Measurements from ENCODE around the gene ARHGEF19.
"Not testable (repeated sequence)": the region's sequence is repeated elsewhere in the genome, so short reads cannot be mapped to it uniquely, and the experiment has no call there.

Gene ARHGEF19

DNA sequence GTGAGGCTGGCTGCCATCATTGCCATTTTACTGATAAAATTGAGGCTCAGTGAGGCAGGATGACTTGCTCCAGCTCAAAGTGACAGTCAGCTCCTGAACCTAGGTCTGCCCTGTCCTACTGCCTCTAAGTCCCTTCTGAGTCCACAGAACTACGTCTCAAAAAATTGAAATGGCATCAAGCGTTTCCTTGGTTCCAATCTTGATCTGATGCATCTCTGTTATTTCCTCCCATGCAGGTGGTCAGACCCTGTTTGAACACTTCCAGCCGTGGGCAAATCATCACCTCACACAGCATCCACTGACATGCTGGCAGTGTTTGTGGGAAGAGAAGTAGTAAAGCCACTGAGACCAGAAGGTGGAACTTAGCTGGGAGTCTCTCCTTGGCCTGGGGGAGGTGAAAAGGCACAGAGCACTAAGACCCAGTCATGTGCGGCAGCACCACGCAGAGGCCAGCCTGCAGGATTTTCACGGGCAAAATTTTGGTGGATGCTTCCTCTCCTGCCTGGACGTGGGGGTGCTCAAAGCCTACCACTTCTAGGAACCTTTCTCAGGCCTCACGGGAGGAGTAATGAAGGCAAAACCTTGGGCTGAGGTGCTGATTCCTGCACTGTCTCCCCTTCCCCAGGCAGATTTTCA, 32.3 kb upstream of the ARHGEF19 start:
- DNase-seq (ENCODE audit: low spot score) = no peak

DNA sequence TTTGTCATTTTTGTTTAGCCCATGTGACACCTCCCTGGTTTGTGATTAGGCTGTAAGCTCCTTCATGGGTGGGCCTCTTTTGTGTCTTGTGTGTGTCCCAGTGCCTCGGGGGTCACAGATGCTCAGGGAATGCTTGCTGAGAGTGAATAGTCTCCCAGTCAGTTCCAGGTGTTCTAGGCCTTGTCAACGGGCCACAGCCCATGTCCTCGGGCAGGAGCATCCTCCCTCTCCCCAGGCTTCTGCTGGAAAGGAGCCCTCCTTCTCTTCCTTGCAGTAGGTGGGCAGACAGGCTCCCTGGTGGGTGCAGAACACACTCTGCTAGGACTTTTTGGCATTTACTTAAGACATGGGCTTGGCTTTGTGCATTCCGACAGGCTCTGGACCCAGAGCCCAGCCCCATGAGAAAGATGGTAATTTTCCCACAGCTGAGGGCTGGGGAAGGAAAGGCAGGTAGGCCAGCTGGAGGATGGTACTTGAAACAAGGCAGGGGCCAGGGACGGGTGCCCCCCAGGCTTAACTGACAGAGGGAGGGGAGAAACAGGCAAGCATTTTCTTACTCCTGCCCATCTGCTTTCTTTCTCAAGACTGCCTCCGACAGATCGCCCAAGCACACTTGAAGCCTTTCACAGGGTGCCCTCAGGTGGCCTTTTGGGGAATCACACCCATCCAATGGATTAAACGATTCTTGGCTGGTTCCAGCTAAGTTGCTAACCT, 31.6 kb upstream of the ARHGEF19 start:
- DNase-seq (ENCODE audit: low spot score) = peak; percentile 78

DNA sequence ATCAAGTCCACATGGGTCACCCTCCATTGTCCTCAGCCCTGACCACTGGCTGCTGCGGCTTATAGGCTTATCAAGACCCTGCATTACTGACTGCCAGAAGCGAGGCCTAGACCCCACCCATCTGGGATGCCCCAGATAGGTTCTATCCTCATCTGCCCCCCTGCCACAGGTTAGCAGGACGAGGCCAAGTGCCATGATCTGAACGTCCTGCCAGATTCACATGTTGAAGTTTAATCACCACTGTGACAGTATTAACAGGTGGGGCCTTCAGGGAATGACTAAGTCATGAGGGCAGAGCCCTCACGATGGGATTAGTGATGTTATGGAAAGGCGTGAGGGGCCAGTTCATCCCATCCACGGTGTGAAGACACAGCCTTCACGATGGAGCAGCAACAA, 30.8 kb upstream of the ARHGEF19 start:
- no peak for DNase-seq (ENCODE audit: low spot score)

GRCh38 chr1:16242556-16243214, 30.2 kb upstream of the ARHGEF19 start:
- no peak for DNase-seq (ENCODE audit: low spot score)

DNA sequence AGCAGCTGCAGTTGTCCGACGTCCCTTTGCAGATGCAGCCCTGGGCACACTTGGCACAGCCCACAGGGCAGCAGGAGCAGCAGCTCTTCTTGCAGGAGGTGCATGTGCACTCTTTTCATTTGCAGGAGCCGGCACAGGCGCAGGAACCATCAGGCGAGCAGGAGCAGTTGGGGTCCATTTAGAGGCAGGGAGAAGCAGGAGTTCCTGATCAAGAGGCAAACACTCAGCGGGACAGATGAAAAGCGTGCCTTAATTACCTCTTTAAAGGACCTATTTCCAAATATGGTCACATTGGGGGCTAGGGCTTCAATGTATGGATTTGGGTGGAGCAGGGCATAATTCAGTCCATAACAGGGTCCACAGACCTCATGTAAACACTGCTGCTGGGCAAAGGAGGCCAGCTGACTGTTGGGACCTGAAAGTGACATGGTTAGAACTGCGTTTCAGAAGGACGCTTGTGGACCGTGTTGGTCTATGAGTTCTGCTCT, 28.8 kb upstream of the ARHGEF19 start:
- DNase-seq (ENCODE audit: low spot score) = no peak

DNA sequence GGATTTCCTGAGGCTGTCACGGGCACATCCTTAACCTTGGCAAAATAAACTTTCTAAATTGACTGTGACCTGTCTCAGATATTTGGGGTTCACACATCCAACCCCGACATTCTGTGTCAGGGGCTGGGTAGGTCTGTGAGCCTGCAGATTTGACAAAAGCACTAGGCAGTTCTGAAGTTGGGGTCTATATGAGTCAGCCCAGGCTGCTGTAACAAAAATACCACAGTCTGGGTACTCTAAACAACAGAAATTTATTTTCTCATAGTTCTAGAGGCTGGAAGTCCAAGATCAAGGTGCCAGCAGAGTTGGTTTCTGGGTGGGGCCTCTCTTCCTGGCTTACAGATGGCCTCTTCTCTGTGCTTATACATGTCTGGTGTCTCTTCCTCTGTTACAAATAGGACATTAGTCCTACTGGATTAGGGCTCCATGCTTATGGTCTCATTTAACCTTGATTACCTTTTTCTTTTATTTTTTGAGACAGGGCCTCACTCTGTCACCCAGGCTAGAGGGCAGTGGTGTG, 27.6 kb upstream of the ARHGEF19 start:
- no peak for DNase-seq (ENCODE audit: low spot score)

GRCh38 chr1:16237343-16237830, 24.9 kb upstream of the ARHGEF19 start:
- DNase-seq (ENCODE audit: low spot score) = no peak

DNA sequence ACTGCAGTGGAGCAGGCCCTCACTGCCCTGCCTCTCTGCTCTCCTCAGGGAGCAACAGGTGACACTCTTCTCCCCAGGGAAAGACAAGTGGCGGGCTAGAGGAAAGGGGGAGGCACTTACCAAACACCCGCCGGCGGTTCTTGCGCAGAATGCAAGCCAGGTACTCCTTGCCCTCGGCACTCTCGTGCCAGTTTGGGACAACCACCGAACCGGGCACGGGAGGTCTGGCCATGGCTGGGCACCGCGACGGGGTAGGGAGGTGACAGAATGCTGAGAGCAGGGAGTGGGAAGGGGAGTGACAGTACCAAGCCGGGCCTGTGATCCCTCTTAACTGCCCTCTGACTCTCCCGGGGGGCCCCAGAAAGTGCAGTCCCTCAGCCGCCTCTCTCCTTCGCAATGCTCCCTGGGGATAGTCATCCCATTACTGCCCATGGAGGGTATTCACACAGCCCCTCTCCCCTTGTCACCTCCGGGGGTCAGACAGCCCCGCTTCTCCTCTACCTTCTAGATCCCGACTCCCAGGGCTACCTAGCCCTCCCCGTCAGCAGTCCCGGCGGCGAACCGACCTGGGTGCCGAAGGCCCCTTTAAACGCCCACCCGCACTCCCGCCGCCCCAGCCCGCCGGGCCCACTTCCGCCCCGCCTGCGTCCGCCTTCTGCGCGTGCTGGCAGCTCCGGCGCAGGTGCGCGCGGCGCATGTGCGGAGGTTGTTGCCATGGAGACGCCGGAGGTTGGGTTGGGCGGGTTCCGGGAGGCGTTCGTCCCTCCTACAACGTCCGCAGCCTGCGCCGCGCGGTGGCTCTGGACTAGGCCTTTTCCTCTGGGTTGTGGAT, 24.3 kb upstream of the ARHGEF19 start, which contains the start of gene CPLANE2:
TSS of gene CPLANE2 (minus strand) at position 673 of the 832 bp plus-strand sequence. CDS start at position 232, 441 bp downstream.
- peak; percentile 96 for DNase-seq (ENCODE audit: low spot score)

DNA sequence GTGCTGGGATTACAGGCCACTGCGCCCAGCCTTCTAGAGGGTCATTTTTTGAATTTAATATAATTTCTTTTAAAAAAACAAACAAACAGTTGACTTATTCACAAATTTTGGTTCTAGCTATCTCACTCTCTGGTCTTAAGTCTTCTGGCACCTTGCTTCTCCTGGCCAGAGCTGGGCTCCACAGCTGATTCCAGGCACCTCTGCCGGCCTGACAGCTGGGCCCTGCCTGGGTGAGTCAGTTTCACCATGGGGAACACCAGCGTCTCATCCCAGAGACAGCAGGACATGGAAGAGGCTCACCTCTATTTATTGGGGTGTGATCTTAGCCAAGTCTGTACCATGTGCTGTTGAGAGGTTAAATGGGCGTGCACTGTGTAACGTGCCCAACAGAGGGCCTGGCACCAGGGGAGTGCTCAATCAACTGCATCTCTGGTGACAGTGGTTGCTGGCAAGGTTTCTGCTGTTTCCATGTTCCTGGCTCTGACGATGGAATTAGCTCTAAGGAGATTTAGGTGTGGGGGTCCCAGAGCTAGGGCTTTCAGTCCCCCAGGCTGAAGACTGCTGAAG, 23.6 kb upstream of the ARHGEF19 start:
- peak; percentile 55 for DNase-seq (ENCODE audit: low spot score)

GRCh38 chr1:16235347-16235746, 22.9 kb upstream of the ARHGEF19 start:
- no peak for DNase-seq (ENCODE audit: low spot score)

- no peak for DNase-seq (ENCODE audit: low spot score)
Measured at GRCh38 chr1:16233431-16233830, 21.0 kb upstream of the ARHGEF19 start.

GRCh38 chr1:16232316-16232710, 19.9 kb upstream of the ARHGEF19 start:
- no peak for DNase-seq (ENCODE audit: low spot score)

GRCh38 chr1:16231331-16232315, 19.2 kb upstream of the ARHGEF19 start:
- no peak for DNase-seq (ENCODE audit: low spot score)

- no peak for DNase-seq (ENCODE audit: low spot score)
Measured at GRCh38 chr1:16230744-16231143, 18.3 kb upstream of the ARHGEF19 start.

- no peak for DNase-seq (ENCODE audit: low spot score)
Measured at GRCh38 chr1:16229976-16230740, 17.7 kb upstream of the ARHGEF19 start.

GRCh38 chr1:16226490-16227179, 14.2 kb upstream of the ARHGEF19 start:
- DNase-seq (ENCODE audit: low spot score) = no peak

GRCh38 chr1:16226129-16226489, 13.7 kb upstream of the ARHGEF19 start:
- no peak for DNase-seq (ENCODE audit: low spot score)

- no peak for DNase-seq (ENCODE audit: low spot score)
Measured at GRCh38 chr1:16224472-16224871, 12.0 kb upstream of the ARHGEF19 start.

DNA sequence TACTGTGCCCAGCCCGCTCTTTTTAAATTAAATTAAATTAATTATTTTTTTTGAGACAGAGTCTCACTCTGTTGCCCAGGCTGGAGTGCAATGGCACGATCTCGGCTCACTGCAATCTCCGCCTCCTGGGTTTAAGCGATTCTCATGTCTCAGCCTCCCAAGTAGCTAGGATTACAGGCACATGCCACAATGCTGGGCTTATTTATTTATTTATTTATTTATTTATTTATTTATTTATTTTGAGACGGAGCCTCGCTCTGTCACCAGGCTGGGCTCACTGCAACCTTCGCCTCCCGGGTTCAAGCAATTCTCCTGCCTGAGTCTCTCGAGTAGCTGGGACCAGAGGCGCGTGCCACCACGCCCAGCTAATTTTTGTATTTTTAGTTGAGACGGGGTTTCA, 10.3 kb upstream of the ARHGEF19 start:
- DNase-seq (ENCODE audit: low spot score) = not testable (repeated sequence)
